GM18873 (cell line): ENCODE data around the gene BTNL2.

Experiments
- ATAC-seq: cut with Tn5 transposase; IDR thresholded peaks from one replicate; pipeline ENCODE4 v1.9.1; 2021; ENCODE audit warnings: mild to moderate bottlenecking, moderate library complexity, moderate number of reproducible peaks; ENCODE audit not compliant: unreplicated experiment, low FRiP score

BTNL2 gene

DNA sequence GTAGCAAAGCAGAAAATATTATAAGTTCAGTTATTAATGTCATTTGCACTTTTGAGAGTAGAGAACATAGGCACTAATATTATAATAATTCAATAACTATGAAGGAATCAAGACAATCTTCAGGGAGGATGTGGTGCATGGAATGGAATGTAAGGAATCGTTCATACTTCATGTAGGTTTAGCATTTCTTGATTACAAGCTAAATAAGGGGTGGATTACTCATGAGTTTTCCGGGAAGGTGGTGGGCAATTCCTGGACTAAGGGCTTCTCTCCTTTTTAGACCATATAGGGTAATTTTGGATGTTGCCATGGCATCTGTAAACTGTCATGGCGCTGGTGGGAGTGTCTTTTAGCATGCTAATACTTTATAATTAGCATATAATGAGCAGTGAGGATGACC lies 9.1 kb upstream of the BTNL2 start:
- ATAC-seq = no peak

GRCh38 chr6:32415521-32416019 lies 8.6 kb upstream of the BTNL2 start:
- no peak for ATAC-seq

- ATAC-seq = no peak
Observed at GRCh38 chr6:32413427-32414047, 6.6 kb upstream of the BTNL2 start.

- ATAC-seq = no peak
Observed at GRCh38 chr6:32411566-32412327, 4.8 kb upstream of the BTNL2 start.

GRCh38 chr6:32410906-32411305 lies 3.9 kb upstream of the BTNL2 start:
- ATAC-seq = no peak

GRCh38 chr6:32406197-32406596 lies 784 bp downstream of the BTNL2 start:
- no peak for ATAC-seq

DNA sequence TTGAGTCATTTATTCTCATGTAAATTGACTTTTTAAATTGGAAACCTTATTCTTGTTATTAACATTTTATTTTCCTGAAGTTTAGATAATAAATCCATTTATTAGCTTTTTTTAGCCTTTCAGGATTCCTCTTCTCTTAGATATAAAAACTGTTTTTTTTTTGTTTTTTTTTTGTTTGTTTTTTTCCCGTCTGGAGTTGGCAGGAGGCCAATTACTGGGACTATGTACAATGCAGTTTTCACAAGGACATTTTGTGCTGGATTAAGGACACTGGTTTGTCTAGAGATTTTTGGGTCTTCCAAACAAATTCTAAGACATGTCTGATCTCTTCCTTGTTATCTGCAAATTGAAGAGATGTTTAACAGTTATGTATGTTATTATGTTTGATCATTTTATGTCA lies 1.3 kb downstream of the BTNL2 start:
- no peak for ATAC-seq

DNA sequence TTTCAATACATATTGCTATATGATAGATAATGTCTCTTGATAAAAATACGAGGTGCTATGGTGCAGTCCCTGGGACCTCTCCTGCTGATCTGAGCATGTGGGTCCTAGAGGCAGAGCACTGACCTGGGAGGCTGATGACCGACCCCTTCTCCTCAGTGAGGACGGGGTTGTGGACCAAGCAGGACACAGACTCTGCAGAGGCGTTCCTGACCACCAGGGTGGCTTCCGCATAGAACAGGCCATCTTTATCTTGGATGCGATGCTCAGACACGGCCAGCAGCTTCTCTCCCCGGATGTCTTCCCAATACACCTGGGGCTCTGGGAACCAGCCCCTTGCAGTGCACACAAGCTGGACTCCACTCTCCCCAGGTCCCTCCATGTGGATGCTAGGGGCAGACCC lies 4.2 kb downstream of the BTNL2 start:
- ATAC-seq = no peak

DNA sequence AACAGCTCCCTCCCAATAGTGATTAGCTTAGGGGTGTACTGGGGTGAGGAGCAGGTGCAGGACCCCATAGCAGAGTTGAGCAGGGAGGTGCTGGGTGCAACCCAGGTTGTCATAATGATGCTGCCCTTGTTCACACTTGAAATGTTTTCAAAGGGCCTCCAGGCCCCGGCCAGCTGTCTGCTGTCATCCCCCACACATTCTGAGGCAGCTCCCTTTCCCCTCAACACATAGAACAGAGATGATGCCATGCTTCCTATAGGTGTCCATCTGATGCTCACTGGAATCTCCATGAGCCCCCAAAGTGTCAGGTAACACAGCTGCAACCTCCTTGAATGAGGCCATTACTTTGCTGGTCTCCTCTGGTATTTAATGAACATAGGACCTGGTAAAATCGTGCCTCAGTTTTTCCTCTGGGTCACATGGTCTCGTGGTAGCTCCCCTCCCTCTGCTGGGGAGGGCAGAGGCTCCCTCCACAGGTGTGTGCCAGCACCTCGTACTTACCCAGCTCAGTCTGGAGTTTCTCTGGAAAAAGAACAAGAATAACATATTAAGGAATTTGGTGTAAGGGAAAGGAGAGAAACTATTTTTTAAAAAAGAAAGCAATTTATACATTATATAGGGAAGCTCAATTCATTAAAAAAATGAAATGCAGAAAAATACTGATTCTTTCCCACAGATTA lies 5.6 kb downstream of the BTNL2 start:
- ATAC-seq = no peak

DNA sequence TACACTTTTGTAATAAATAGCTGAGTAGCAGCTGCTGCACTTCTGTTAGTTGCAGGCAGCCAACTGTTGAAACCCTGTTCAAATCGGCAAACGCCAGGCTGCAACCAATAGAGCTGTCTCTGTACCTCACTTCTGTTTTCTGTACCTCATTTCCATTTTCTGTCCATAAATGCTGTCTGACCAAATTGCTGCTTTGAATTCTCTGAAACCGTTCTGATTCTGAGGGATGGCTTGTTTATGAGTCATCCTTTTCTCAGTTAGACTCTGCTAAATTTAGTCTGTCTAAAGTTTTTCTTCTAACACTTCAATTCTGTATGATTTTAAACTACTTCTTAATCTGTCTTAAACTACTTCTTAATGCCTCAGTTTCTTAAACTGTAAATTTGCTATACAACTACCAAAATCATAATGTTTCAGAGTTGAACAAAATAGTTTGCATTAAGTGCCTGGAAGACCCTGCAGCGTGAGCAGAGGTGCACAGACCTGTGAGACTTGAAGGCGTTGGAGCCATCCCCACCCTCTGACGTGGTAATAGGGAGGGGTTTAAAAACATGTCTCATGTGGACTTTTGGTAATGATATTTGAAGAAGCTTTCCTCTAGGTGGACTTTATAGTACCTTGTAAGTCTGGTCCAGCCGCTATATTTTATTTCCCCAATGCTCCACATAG lies 9.6 kb downstream of the BTNL2 start:
- ATAC-seq = peak; percentile 68

- no peak for ATAC-seq
Observed at GRCh38 chr6:32396028-32396427, 11.0 kb downstream of the BTNL2 start.

DNA sequence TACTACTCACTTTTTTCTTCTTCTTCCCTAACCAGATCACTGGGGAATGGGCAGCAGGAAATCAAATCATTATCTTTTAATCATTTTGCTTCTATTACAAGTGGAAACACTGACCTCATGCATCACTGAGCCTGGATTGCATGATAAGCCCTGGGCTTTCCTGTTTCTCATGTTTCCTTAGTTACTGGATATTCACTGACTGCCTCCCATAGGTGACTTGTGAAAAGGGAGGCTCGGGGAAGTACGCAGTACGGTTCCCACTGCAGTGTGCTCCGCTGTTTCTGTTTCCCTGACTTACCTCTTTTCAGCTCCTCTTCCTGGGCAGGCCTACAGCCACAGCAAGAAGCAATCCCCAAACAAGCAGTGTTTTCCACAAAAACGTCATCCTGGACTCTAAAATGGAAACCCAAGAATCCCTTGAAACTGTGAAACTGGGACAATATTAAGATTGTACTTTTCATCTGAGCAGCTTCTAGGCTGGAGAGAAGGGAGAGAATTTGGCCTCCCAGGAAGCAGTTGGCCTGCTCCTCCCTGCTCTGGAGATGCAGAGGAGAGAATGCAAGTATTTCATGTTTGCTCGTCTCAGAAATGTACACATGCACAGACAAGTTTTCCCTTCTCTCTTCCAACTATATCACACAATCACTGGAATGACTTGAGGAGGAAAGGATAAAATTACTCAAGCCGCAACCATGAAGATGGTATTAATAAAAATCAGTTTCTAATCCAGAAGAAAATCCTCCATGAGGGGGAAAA lies 13.1 kb downstream of the BTNL2 start:
- no peak for ATAC-seq

DNA sequence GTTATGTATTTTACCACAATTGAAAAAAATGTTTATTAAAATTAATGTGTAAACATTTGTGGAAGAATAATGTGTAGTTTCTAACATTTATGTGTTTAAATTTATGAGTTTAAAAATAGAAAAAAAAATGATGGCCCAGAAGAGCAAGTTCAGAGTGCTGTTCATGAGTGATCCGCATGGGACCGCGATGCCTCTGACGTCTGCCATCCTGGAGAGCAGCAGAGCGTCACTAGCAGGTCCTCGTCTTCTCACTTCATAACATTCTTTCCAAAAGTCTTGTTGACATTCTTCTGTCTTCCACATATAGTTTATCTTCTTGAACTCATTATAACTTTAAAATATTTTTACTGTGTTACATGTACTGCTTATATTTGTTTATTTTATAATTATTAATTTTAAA lies 15.5 kb downstream of the BTNL2 start:
- no peak for ATAC-seq

- no peak for ATAC-seq
Observed at GRCh38 chr6:32387589-32388340, 19.2 kb downstream of the BTNL2 start.

GRCh38 chr6:32386040-32386439 lies 20.9 kb downstream of the BTNL2 start:
- ATAC-seq = no peak

- no peak for ATAC-seq
Observed at GRCh38 chr6:32382757-32383420, 24.1 kb downstream of the BTNL2 start.

DNA sequence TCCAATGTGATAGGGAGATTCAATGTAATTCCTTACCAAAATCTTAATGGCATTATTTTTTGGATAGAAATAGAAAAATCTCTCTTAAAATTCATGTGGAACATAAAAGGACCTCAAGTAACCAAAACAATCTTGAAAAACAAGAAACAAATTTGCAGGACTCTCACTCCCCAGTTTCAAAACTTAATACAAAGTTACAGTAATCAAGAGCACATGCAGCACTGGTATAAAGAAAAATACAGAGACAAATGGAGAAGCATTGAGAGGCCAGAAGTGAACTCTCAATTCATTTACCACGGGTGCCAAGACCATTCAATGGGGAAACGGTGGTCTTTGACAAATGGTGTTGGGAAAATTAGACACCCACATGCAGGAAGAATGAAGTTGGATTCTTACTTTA lies 27.4 kb downstream of the BTNL2 start:
- ATAC-seq = no peak

- no peak for ATAC-seq
Observed at GRCh38 chr6:32375739-32376529, 31.0 kb downstream of the BTNL2 start.
